Fibroblast of pulmonary artery (primary cell): ENCODE results near the gene PTPRK.

Experiments used
- DNase-seq: peaks from one replicate; pipeline ENCODE4 v3.0.0-alpha.2; 2010; ENCODE audit warnings: low read depth
- H3K4me3 ChIP-seq: replicated peaks from 2 replicates; pipeline ENCODE4 v1.5.1; 2011; ENCODE audit warnings: low read depth, mild to moderate bottlenecking, control low read depth, low read length, moderate library complexity
- CTCF ChIP-seq: IDR thresholded peaks from 2 replicates; pipeline ENCODE4 v1.5.1; 2011; ENCODE audit warnings: mild to moderate bottlenecking, control low read depth, low read length, inconsistent platforms; ENCODE audit errors: missing control alignments

PTPRK gene

GRCh38 chr6:128202169-128202765 is 318.1 kb downstream of the PTPRK start:
- DNase-seq, result no peak
- TF ChIP-seq CTCF, result no peak
- H3K4me3 ChIP-seq, result no peak overlapping the region

GRCh38 chr6:128200789-128201188 is 319.6 kb downstream of the PTPRK start:
- no peak for DNase-seq
- TF ChIP-seq CTCF, result no peak
- H3K4me3 ChIP-seq, result no peak overlapping the region

DNA sequence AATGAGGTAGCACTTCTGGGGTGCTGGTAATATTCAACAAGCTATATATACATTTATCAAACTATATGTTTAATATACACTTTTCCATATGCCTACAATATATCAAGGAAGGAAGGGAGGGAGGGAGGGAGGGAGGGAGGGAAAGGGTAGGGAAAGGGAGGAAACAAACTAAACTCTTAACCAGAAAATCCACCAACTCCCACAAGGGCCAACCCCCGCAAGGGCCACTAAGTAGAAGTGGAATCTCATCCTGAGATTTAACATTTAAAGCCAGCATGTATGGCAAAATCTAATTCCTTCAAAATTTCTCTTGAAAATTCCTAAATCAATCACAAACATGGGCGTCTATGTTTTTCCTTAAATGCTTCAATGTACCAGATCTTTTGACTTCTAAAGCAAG is 320.9 kb downstream of the PTPRK start:
- H3K4me3 ChIP-seq, result no peak overlapping the region
- no peak for DNase-seq
- no peak for TF ChIP-seq CTCF

- no peak for DNase-seq
- H3K4me3 ChIP-seq, result no peak overlapping the region
- no peak for TF ChIP-seq CTCF
Measured at GRCh38 chr6:128192972-128193371, 327.4 kb downstream of the PTPRK start.

GRCh38 chr6:128188678-128189077 is 331.7 kb downstream of the PTPRK start:
- no peak for TF ChIP-seq CTCF
- no peak for DNase-seq
- no peak overlapping the region for H3K4me3 ChIP-seq

DNA sequence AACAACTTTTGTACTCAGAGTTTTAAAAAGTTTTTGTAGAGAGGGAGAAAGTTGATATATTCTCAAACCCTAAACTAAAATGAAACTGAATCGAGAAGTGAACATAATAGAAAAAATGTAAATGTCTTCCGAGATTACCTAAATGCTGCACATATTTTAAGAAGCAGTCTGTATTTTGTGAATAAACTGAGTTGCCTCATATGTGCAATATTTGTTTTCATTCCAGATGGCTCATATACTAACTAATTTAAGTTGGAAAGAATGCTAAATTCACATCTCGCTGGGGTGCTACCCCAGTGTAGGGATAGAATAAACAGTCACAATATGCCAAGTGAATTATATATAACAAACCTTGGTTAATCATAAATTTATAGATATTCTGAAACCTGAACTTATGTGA is 333.7 kb downstream of the PTPRK start:
- no peak for DNase-seq
- no peak for TF ChIP-seq CTCF
- H3K4me3 ChIP-seq, result no peak overlapping the region

GRCh38 chr6:128179876-128180438 is 340.4 kb downstream of the PTPRK start:
- H3K4me3 ChIP-seq, result no peak overlapping the region
- no peak for DNase-seq
- TF ChIP-seq CTCF, result no peak
